Measurements from ENCODE around the gene MGAT5. TPM values are rescaled to one million over a fixed set of nuclear protein-coding genes. Genes with fewer than 3 reads are reported as not detected.

MGAT5 gene
- total RNA-seq, 1 experiment from 2014 or later = 52.4 TPM

DNA sequence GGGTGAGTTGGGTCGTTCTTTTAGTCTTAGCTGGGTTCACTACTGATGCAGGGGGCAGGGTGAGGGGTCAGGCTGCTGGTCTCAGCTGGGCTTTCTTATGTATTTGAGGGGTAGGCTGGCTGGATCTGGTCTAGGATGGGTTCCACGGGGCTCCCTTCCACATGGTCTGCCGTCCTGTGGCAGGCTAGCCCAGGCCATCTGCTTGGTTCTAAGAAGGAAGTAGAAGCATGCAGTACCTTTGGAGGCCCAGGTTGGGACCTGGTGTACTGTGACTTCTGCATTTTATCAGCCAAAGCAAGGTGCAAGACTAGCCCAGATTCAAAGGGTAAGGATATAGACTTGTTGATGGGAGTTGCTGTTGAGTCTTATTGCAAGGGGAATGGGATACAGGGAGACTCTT lies 35.5 kb upstream of the MGAT5 start:
- H3K4me1 Mint-ChIP-seq = peaks cover 49% of the 10 kb centered on the region
- H3K27me3 Mint-ChIP-seq (ENCODE audit: low read depth) = no peaks in the 10 kb centered on the region
- POLR2A ChIA-PET = no interaction called here
- CTCF ChIA-PET = interaction anchor here (1.0 to 2.1 kb wide), 6 partner anchors 10 to 332 kb away, joined by 3 to 13 read pairs (median 4); no protein-coding TSS in a partner anchor
- H3K9me3 Mint-ChIP-seq = peaks cover 13% of the 10 kb centered on the region
- DNase-seq (ENCODE audit: low spot score) (no peak), ATAC-seq (no peak)
- H3K4me3 Mint-ChIP-seq = no peak overlapping the region
- H3K36me3 Mint-ChIP-seq = peaks cover 9% of the 10 kb centered on the region
- H3K27ac Mint-ChIP-seq = no peak overlapping the region
- TF ChIP-seq TEAD1 (CRISPR knock-in tag; IDR thresholded peaks at IDR 0.05) = no peak
- TF ChIP-seq EMX1 (CRISPR knock-in tag; IDR thresholded peaks at IDR 0.05) = no peak
- no peak for TF ChIP-seq FOXK1 (CRISPR knock-in tag; IDR thresholded peaks at IDR 0.05)
- TF ChIP-seq ATF1 (CRISPR knock-in tag; IDR thresholded peaks at IDR 0.05) = no peak
- no peak for TF ChIP-seq ZNF263 (CRISPR knock-in tag; IDR thresholded peaks at IDR 0.05; ENCODE audit: low read depth)
- no peak for TF ChIP-seq TCF7 (CRISPR knock-in tag; IDR thresholded peaks at IDR 0.05; ENCODE audit: low read depth)
- no peak for TF ChIP-seq ZNF396 (CRISPR knock-in tag; IDR thresholded peaks at IDR 0.05; ENCODE audit: borderline replicate concordance)
- TF ChIP-seq, protein P1, sequence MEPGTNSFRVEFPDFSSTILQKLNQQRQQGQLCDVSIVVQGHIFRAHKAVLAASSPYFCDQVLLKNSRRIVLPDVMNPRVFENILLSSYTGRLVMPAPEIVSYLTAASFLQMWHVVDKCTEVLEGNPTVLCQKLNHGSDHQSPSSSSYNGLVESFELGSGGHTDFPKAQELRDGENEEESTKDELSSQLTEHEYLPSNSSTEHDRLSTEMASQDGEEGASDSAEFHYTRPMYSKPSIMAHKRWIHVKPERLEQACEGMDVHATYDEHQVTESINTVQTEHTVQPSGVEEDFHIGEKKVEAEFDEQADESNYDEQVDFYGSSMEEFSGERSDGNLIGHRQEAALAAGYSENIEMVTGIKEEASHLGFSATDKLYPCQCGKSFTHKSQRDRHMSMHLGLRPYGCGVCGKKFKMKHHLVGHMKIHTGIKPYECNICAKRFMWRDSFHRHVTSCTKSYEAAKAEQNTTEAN (CRISPR knock-in tag; IDR thresholded peaks at IDR 0.05) = no peak
- TF ChIP-seq, protein P2, sequence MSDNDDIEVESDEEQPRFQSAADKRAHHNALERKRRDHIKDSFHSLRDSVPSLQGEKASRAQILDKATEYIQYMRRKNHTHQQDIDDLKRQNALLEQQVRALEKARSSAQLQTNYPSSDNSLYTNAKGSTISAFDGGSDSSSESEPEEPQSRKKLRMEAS (CRISPR knock-in tag; IDR thresholded peaks at IDR 0.05) = no peak
- TF ChIP-seq SOX15 (CRISPR knock-in tag; IDR thresholded peaks at IDR 0.05) = no peak
- TF ChIP-seq ERG (CRISPR knock-in tag; IDR thresholded peaks at IDR 0.05) = no peak
- TF ChIP-seq NR2C2 (CRISPR knock-in tag; IDR thresholded peaks at IDR 0.05) = no peak

- POLR2A ChIA-PET = no interaction called here
- Mint-ChIP-seq H3K4me3 (no peak overlapping the region), H3K27me3 (ENCODE audit: low read depth) (no peaks in the 10 kb centered on the region), H3K27ac (no peak overlapping the region), H3K9me3 (peaks cover 13% of the 10 kb centered on the region), H3K36me3 (peaks cover 9% of the 10 kb centered on the region), H3K4me1 (peaks cover 49% of the 10 kb centered on the region)
- TF ChIP-seq, protein P3, sequence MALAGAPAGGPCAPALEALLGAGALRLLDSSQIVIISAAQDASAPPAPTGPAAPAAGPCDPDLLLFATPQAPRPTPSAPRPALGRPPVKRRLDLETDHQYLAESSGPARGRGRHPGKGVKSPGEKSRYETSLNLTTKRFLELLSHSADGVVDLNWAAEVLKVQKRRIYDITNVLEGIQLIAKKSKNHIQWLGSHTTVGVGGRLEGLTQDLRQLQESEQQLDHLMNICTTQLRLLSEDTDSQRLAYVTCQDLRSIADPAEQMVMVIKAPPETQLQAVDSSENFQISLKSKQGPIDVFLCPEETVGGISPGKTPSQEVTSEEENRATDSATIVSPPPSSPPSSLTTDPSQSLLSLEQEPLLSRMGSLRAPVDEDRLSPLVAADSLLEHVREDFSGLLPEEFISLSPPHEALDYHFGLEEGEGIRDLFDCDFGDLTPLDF (CRISPR knock-in tag; IDR thresholded peaks at IDR 0.05) = no peak
- TF ChIP-seq CREM (CRISPR knock-in tag; IDR thresholded peaks at IDR 0.05) (no peak), KAT7 (CRISPR knock-in tag; IDR thresholded peaks at IDR 0.05; ENCODE audit: borderline replicate concordance) (no peak), SP1 (CRISPR knock-in tag; conservative IDR thresholded peaks at IDR 0.05) (no peak), TEAD4 (CRISPR knock-in tag; IDR thresholded peaks at IDR 0.05) (no peak), ZNF671 (CRISPR knock-in tag; IDR thresholded peaks at IDR 0.05) (no peak), OVOL2 (CRISPR knock-in tag; IDR thresholded peaks at IDR 0.05; ENCODE audit: borderline replicate concordance) (no peak), AR (CRISPR knock-in tag; IDR thresholded peaks at IDR 0.05) (no peak)
- TF ChIP-seq, protein P4, sequence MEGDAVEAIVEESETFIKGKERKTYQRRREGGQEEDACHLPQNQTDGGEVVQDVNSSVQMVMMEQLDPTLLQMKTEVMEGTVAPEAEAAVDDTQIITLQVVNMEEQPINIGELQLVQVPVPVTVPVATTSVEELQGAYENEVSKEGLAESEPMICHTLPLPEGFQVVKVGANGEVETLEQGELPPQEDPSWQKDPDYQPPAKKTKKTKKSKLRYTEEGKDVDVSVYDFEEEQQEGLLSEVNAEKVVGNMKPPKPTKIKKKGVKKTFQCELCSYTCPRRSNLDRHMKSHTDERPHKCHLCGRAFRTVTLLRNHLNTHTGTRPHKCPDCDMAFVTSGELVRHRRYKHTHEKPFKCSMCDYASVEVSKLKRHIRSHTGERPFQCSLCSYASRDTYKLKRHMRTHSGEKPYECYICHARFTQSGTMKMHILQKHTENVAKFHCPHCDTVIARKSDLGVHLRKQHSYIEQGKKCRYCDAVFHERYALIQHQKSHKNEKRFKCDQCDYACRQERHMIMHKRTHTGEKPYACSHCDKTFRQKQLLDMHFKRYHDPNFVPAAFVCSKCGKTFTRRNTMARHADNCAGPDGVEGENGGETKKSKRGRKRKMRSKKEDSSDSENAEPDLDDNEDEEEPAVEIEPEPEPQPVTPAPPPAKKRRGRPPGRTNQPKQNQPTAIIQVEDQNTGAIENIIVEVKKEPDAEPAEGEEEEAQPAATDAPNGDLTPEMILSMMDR (IDR thresholded peaks at IDR 0.05) = no peak
- TF ChIP-seq, protein P5, sequence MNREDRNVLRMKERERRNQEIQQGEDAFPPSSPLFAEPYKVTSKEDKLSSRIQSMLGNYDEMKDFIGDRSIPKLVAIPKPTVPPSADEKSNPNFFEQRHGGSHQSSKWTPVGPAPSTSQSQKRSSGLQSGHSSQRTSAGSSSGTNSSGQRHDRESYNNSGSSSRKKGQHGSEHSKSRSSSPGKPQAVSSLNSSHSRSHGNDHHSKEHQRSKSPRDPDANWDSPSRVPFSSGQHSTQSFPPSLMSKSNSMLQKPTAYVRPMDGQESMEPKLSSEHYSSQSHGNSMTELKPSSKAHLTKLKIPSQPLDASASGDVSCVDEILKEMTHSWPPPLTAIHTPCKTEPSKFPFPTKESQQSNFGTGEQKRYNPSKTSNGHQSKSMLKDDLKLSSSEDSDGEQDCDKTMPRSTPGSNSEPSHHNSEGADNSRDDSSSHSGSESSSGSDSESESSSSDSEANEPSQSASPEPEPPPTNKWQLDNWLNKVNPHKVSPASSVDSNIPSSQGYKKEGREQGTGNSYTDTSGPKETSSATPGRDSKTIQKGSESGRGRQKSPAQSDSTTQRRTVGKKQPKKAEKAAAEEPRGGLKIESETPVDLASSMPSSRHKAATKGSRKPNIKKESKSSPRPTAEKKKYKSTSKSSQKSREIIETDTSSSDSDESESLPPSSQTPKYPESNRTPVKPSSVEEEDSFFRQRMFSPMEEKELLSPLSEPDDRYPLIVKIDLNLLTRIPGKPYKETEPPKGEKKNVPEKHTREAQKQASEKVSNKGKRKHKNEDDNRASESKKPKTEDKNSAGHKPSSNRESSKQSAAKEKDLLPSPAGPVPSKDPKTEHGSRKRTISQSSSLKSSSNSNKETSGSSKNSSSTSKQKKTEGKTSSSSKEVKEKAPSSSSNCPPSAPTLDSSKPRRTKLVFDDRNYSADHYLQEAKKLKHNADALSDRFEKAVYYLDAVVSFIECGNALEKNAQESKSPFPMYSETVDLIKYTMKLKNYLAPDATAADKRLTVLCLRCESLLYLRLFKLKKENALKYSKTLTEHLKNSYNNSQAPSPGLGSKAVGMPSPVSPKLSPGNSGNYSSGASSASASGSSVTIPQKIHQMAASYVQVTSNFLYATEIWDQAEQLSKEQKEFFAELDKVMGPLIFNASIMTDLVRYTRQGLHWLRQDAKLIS (CRISPR knock-in tag; IDR thresholded peaks at IDR 0.05; ENCODE audit: borderline replicate concordance) = no peak
- CTCF ChIA-PET = interaction anchor here (0.9 to 2.1 kb wide), 8 partner anchors 9 to 332 kb away, joined by 3 to 13 read pairs (median 4); no protein-coding TSS in a partner anchor
- ATAC-seq (peak; percentile 31; the same call in 1 of the 2 replicates), DNase-seq (ENCODE audit: low spot score) (no peak)
These were observed 34.8 kb upstream of the MGAT5 start for GRCh38 chr2:134218930-134219658.
